Omental fat pad (tissue), 4 donors: ENCODE data around the gene MYH6. TPM values are rescaled to one million over a fixed set of nuclear protein-coding genes. Genes with fewer than 3 reads are reported as not detected.
"Not testable (repeated sequence)": the region's sequence is repeated elsewhere in the genome, so short reads cannot be mapped to it uniquely, and the experiment has no call there.

Source experiments
- ATAC-seq: fragments of 150-250 bp; one replicate; pipeline ENCODE4 v1.9.1; 2016; ENCODE audit warnings: mild to moderate bottlenecking, moderate library complexity; ENCODE audit not compliant: low FRiP score
- DNase-seq: peaks from one replicate; pipeline ENCODE4 v3.0.0-alpha.2; 2019; ENCODE audit warnings: low spot score
- total RNA-seq, 4 donors: library from RNA; depleted of rRNA; stranded (reverse); fragments of >200 nt; gene quantifications; one replicate each; pipeline ENCODE4 v1.1.0, GENCODE V29; 2016
- TF ChIP-seq, protein P1 (sequence below), 3 donors: fragments of 450-650 bp; IDR thresholded peaks; one replicate each; pipeline ENCODE4 v1.5.1; 2016 to 2017; ENCODE audit warnings: antibody characterized with exemption in 3 of 3, mild to moderate bottlenecking in 3 of 3, moderate library complexity in 2 of 3

MYH6 gene
- total RNA-seq, 4 donors from 2014 or later = not detected

DNA sequence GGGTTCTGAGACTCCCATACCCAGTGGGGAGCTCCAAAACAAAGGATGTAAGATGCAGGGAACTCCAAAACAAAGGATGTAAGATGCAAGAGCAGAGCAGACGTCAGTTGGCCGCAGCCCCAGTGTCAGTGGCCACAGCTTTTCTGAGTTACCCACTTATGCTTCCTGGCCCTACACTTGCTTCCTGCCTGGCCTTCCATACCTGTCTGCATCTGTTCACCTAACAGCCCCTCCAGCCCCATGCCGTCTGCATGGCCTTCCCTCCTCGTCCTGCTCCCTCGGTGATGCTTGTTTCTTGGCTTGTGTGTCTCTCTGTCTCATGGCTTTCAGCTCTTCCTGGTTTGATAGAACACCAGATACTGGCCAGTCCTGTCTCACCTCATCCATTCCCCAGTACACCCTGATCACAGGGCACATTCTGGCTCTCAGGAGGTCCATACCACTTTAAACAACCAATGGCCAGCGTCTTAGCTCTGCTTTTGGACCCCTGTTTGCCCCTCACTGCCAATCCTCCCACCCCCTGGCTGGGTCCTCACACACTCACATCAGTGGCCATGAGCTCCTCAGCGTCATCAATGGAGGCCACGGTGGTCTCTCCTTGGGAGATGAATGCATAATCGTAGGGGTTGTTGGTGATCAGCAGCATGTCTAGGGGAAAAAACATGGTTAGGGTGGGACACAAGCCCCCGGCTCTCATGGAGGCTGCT lies 22.1 kb upstream of the MYH6 start:
- TF ChIP-seq, protein P1, sequence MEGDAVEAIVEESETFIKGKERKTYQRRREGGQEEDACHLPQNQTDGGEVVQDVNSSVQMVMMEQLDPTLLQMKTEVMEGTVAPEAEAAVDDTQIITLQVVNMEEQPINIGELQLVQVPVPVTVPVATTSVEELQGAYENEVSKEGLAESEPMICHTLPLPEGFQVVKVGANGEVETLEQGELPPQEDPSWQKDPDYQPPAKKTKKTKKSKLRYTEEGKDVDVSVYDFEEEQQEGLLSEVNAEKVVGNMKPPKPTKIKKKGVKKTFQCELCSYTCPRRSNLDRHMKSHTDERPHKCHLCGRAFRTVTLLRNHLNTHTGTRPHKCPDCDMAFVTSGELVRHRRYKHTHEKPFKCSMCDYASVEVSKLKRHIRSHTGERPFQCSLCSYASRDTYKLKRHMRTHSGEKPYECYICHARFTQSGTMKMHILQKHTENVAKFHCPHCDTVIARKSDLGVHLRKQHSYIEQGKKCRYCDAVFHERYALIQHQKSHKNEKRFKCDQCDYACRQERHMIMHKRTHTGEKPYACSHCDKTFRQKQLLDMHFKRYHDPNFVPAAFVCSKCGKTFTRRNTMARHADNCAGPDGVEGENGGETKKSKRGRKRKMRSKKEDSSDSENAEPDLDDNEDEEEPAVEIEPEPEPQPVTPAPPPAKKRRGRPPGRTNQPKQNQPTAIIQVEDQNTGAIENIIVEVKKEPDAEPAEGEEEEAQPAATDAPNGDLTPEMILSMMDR (IDR thresholded peaks at IDR 0.05) = no peak
- ATAC-seq = no peak
- no peak for DNase-seq

GRCh38 chr14:23428686-23429495 lies 20.8 kb upstream of the MYH6 start:
- ATAC-seq (no peak), DNase-seq (no peak)
- TF ChIP-seq, protein P1 (IDR thresholded peaks at IDR 0.05) = no peak

DNA sequence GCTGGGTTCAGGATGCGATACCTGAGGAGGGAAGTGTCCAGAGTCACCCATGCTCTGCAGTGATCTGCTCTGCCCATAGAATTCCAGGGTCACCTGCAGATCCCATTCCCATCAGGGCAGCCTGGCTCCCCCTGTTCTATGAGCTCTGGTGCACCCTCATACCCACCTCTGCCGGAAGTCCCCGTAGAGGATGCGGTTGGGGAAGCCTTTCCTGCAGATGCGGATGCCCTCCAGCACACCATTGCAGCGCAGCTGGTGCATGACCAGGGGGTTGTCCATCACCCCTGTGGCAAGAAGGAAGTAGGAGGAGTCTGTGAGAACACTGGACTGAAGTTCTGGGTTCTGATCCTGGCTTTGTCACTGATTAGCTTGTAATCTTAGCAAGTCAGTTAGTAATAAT lies 17.7 kb upstream of the MYH6 start:
- not testable (repeated sequence) for DNase-seq, ATAC-seq

DNA sequence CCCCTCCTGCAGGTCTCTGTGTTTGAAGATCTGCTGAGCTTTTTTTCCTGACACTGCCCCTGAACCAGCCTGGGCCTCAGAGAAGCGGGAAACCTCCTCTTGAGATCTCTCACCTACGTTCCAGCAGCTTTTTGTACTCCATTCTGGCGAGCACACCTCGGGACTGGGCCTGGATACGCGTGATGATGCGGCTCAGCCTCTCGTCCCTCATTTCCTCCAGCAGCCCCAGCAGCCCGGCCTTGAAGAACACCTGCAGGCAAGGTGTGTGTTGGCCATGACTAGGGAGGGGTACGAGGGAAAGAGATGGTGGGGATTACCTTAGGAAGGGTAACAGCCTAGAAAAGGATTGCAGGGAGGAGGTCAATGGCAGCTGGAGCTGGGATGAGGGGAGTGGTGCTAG lies 17.1 kb upstream of the MYH6 start:
- DNase-seq = no peak
- no peak for ATAC-seq

DNA sequence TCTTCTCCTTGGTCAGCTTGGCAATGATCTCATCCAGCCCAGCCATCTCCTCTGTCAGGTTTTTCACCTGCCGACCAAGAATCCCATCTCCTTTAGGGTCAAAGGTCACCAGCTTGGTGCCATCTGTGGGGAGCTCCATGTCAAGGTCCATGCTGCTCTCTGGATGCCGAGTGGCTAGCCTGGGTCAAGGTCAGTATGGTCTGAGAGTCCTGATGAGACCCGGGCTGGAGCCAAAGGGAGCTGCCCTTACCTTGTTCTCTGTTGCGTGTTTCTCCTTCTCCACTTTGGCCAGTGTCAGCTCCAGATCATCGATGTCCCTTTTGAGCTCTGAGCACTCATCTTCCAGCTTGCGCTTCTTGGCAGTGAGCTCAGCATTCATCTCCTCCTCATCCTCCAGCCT lies 15.6 kb upstream of the MYH6 start:
- TF ChIP-seq, protein P1 (IDR thresholded peaks at IDR 0.05) = no peak
- no peak for DNase-seq
- ATAC-seq = no peak

More for the DNA sequence above, 17.1 kb upstream of the MYH6 start:
- TF ChIP-seq, protein P1 (IDR thresholded peaks at IDR 0.05) = no peak

GRCh38 chr14:23421594-23421993 lies 13.5 kb upstream of the MYH6 start:
- TF ChIP-seq, protein P1 (IDR thresholded peaks at IDR 0.05) = no peak
- DNase-seq (no peak), ATAC-seq (no peak)

GRCh38 chr14:23419646-23420045 lies 11.6 kb upstream of the MYH6 start:
- DNase-seq, ATAC-seq: not testable (repeated sequence)

DNA sequence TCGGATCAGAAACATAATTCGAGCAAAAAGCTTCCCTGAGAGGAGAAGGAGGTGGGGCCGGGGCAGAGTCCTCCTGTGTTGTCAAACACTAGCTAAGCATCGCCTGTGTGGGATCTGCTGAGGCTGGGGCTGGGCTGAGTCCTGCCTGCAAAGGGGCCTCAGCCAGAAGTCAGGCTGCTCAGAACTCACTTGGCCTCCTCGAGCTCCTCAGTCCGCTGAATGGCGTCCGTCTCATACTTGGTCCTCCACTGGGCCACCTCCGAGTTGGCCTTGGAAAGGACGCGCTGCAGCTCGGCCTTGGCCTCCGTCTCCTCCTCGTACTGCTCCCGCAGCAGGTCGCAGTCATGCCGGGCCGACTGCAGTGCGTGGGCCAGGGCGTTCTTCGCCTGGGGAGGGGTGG lies 9.9 kb upstream of the MYH6 start:
- TF ChIP-seq, protein P1 (IDR thresholded peaks at IDR 0.05) = no peak
- ATAC-seq (no peak), DNase-seq (no peak)

- ATAC-seq, DNase-seq: not testable (repeated sequence)
These were observed 9.2 kb upstream of the MYH6 start for GRCh38 chr14:23417269-23417668.
